Measurements from ENCODE around the gene KCNJ5. TPM values are rescaled to one million over a fixed set of nuclear protein-coding genes. Genes with fewer than 3 reads are reported as not detected.

Gene KCNJ5
- total and polyA plus RNA-seq, 2 of the 4 experiments (the other 2 are of a cell fraction), result 0.07 to 0.18 TPM

DNA sequence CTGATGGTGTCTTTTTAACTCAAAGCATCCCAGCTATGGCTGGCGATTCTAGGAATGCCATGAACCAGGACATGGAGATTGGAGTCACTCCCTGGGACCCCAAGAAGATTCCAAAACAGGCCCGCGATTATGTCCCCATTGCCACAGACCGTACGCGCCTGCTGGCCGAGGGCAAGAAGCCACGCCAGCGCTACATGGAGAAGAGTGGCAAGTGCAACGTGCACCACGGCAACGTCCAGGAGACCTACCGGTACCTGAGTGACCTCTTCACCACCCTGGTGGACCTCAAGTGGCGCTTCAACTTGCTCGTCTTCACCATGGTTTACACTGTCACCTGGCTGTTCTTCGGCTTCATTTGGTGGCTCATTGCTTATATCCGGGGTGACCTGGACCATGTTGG, 20.1 kb downstream of the KCNJ5 start:
- Histone ChIP-seq H2BK20ac (ENCODE audit: low read depth, low read length) (no peak overlapping the region), H3K56ac (ENCODE audit: extremely low read depth, insufficient read depth, low read length) (no peak overlapping the region), H3K9ac (ENCODE audit: low read depth, low read length) (no peak overlapping the region), H3K9me3 (ENCODE audit: control insufficient read depth, insufficient read depth, low read length) (peaks cover 3% of the 10 kb centered on the region; the same call in 1 of the 2 replicates), H4K91ac (ENCODE audit: insufficient read depth, low read depth, low read length) (no peak overlapping the region), H2BK15ac (ENCODE audit: low read depth, low read length) (no peak overlapping the region), H4K8ac (ENCODE audit: low read depth in 2 of 2, low read length in 2 of 2) (no peak overlapping the region), H4K5ac (ENCODE audit: low read depth, low read length) (no peak overlapping the region), H2BK120ac (ENCODE audit: low read depth, low read length) (no peak overlapping the region; the same call in 1 of the 2 replicates), H3K4ac (ENCODE audit: low read depth, low read length) (no peak overlapping the region), H3K14ac (replicated peaks; ENCODE audit: low read depth, low read length) (no peak overlapping the region), H3K9me1 (ENCODE audit: insufficient read depth, low read length) (peaks cover 7% of the 10 kb centered on the region; the same call in 1 of the 2 replicates), H4K20me1 (ENCODE audit: insufficient read depth, low read length) (no peaks in the 10 kb centered on the region), H3K27me3 (ENCODE audit: control insufficient read depth, insufficient read depth, low read length) (peaks cover 23% of the 10 kb centered on the region), H3K27ac (ENCODE audit: insufficient read depth, low read length) (no peak overlapping the region), H3K4me1 (ENCODE audit: control insufficient read depth, insufficient read depth, low read length) (peaks cover 23% of the 10 kb centered on the region), H3K18ac (ENCODE audit: low read depth, low read length) (no peak overlapping the region), H3K4me3 (ENCODE audit: insufficient read depth, low read depth, low read length) (no peak overlapping the region), H3K4me2 (ENCODE audit: low read depth, low read length) (no peak overlapping the region), H3K23ac (ENCODE audit: low read depth, low read length) (no peak overlapping the region), H3K79me1 (ENCODE audit: low read depth in 1 of 2, low read length in 2 of 2) (no peaks in the 10 kb centered on the region), H2AK9ac (replicated peaks; ENCODE audit: low read depth, low read length, poor library complexity) (no peak overlapping the region), H2AFZ (replicated peaks; ENCODE audit: low read length, poor library complexity) (no peak overlapping the region), H2BK5ac (ENCODE audit: low read depth, low read length, poor library complexity, severe bottlenecking) (no peak overlapping the region), H3K36me3 (ENCODE audit: control insufficient read depth, insufficient read depth, low read length) (no peaks in the 10 kb centered on the region), H2AK5ac (ENCODE audit: low read depth, low read length) (peak overlapping the region; percentile 4; the same call in 1 of the 2 replicates)
- intact Hi-C loops (cut with micrococcal nuclease) (no loop called here), dilution Hi-C loops (cut with HindIII; ENCODE audit: low sequenced_read_pairs, unreplicated experiment) (no loop called here), in situ Hi-C loops (cut with MboI; ENCODE audit: low sequenced_read_pairs) (no loop called here)
- DNase-seq (no peak), ATAC-seq (ENCODE audit: low read depth) (no peak)
- BruUV-seq (replicated peaks), result no TSS peak
- POLR2A ChIA-PET (ENCODE audit: unreplicated experiment), result no interaction called here
- CTCF ChIA-PET, result interaction anchor here (0.5 to 1.7 kb wide), 4 partner anchors 25 to 882 kb away, joined by 3 to 6 read pairs (median 3); no protein-coding TSS in a partner anchor
- TF ChIP-seq MXI1 (IDR thresholded peaks at IDR 0.05; ENCODE audit: borderline replicate concordance, low read depth, low read length) (no peak), CHD1 (IDR thresholded peaks at IDR 0.05; ENCODE audit: low read depth, low read length) (no peak), USF2 (IDR thresholded peaks at IDR 0.05; ENCODE audit: low read depth, low read length) (no peak), ELK1 (IDR thresholded peaks at IDR 0.05; ENCODE audit: borderline replicate concordance, low read depth, low read length) (no peak), MAZ (IDR thresholded peaks at IDR 0.05; ENCODE audit: borderline replicate concordance, low read depth, low read length) (no peak), SMC3 (IDR thresholded peaks at IDR 0.05; ENCODE audit: low read depth, low read length) (no peak), MAFK (IDR thresholded peaks at IDR 0.05; ENCODE audit: low read depth, low read length) (no peak), RFX5 (IDR thresholded peaks at IDR 0.05; ENCODE audit: low read depth, low read length) (no peak), CEBPB (IDR thresholded peaks at IDR 0.05; ENCODE audit: low read depth, low read length) (no peak), BHLHE40 (IDR thresholded peaks at IDR 0.05; ENCODE audit: low read depth, low read length) (no peak), FOS (IDR thresholded peaks at IDR 0.05; ENCODE audit: low read depth, low read length) (no peak), RAD21 (IDR thresholded peaks at IDR 0.05; ENCODE audit: low read length) (no peak), CTCF (conservative IDR thresholded peaks at IDR 0.05; ENCODE audit: low read depth, low read length) (no peak), NFE2L2 (IDR thresholded peaks at IDR 0.05; ENCODE audit: low read depth, low read length) (no peak)
- 95% methylated on average over 5 of the region's 17 CpGs; no CpG with 5 or more reads in 1 of the 2 experiments for WGBS, 2 experiments (ENCODE audit: extremely low coverage in 2 of 2, insufficient read length in 1 of 2)
